GM18520 (cell line): Measurements from ENCODE around the gene BRDT.

ENCODE experiments used
- ATAC-seq: cut with Tn5 transposase; IDR thresholded peaks from one replicate; pipeline ENCODE4 v1.9.1; 2021; ENCODE audit not compliant: unreplicated experiment

BRDT gene

DNA sequence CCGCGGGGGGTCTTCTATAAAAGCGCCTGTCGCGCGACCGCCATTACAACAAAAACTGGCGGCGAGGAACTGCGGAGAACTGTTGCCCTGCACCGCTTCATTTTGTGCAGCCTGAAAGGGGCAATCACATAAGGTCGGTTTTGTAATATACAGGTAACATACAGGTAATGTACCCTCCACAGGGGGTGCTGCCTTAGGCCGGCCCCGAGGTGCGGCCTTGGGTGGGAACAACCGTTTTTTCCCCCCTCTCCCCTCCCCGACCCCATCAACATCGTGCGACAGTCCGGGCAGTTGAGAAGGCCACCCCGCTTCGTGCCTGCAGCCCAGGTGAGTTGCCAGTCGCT lies at the start of gene BRDT:
Gene BRDT (plus strand): TSS at position 46 of the 344 bp plus-strand sequence. CDS start 13,354 bp downstream, outside the sequence.
- no peak for ATAC-seq

DNA sequence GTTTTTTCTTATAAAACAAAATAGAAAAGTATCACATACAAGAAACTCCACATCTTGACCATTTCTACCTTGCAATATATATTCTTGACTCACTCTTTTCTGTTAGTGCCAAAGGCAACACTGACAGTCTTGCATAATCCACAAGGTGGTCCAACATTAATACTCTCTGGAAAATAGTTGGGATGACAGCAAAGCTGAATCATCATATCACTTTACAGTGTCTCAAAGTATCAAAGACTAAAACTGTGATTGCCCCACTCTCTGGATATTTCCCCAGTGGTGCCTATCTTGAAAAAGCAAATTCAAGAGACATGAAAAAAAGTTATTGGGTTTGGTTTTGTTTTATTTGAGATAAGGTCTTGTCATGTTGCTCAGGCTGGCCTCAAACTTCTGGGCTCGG lies 48.6 kb upstream of the BRDT start:
- ATAC-seq, result no peak

DNA sequence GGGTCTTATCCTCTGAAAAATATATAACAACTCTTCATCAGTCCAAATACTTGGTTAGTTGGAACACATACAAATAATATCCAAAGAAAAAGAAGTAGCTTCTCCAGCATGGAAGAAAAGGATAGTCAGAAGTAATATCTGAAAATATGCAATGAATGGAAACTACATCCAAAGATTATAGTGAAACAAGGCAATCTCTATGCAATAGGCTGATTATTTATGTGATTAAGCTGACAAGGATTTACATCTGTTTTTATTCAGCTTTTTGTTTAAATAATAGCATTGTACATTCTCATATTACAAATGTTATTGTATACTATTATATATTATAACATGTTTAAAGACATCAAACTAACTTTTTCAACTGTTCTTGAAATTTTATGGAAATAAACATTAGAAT lies 48.0 kb upstream of the BRDT start:
- no peak for ATAC-seq

DNA sequence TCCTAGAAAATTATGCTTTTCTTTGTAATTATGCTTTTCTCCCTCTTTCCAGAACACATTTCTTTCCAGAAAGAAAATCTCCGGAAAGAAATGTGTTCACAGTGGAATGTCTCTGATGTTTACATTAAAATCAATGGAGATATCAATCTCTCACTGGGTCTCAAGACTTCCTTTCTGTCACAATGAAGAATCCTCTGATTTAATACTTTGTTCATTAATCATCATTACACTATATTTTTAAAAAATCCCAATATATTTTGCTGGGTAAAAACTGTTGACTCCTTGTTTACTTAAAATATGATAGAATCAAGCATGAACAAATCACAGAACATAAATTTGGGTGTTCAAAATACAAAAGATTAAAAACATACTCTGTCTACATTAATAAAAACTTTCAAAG lies 36.9 kb upstream of the BRDT start:
- no peak for ATAC-seq

DNA sequence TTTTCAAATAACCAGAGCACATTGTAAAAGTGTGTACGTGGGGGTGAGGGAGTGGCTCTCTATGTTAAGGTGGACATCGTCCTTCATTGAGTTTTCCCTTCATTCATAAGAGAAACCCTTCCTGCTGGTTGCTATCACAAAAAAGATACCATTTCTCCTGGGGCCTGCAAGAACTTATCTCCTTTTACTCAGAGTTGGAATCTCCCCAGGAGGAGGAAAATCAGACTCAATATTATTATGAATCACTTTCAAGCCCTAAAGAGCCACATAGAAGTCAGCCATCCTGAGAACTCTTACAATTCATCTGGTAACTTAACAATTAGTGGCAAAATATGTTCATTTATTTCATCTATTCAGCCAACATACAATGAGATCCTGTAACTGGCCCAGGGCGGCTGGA lies 36.2 kb upstream of the BRDT start:
- no peak for ATAC-seq

DNA sequence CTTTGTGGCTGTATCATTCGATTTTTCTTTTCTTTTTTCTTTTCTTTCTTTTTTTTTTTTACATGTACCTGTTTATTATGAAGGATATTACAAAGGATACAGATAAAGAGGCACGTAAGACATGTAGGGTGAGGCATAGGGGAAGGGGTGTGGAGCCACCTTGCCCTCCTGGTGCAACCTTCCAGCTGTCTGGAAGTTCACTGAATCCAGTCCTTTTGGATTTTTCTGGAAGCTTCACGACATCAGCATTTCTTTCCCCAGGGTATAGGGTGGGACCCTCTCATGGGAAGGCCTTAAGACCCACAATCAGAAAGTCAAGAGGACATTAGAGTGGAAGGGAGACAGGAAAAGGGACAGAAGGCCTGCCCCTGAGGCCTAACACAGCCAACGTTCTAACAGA lies 33.2 kb upstream of the BRDT start:
- no peak for ATAC-seq

DNA sequence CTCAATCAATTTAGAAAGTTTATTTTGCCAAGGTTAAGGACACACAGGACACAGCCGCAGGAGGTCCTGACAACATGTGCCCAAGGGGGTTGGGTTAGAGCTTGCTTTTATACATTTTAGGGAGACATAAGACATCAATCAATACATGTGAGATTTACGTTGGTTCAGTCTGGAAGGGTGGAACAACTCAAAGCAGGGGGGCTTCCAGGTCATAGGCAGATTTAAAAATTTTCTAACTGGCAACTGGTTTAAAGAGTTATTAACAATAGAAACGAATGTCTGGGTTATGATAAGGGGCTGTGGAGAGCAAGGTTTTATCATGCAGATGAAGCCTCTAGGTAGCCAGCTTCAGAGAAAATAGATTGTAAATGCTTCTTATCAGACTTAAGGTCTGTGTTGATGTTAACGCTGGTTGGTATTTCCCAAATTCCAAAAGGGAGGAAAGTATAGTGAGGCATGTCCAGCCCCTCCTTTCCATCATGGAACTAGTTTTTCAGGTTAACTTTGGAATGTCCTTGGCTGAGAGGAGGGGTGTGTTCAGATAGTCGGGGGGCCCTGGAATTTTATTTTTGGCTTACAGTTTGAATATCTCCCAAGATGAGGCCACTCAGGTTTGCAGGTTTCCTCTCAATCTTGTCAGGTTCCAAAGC lies 32.3 kb upstream of the BRDT start:
- no peak for ATAC-seq

DNA sequence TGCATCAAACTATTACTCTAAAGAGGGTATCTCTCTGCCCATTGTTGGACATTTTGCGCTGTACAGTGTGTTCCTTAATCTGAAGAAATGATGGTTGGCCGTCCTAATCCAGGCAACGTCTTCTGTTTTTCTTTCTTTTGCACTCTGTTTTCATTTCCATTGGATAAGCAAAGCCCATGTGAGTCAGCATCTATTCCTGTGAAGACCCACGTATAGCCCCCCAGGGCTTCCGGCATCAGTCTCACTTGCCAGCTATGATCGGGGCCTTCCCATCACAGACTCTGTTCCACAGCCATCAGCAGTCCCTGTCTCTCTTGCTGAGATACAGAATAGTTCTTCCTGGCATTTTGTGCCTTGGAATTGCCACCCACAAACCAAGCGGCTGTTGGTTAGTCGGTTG lies 29.2 kb upstream of the BRDT start:
- no peak for ATAC-seq

DNA sequence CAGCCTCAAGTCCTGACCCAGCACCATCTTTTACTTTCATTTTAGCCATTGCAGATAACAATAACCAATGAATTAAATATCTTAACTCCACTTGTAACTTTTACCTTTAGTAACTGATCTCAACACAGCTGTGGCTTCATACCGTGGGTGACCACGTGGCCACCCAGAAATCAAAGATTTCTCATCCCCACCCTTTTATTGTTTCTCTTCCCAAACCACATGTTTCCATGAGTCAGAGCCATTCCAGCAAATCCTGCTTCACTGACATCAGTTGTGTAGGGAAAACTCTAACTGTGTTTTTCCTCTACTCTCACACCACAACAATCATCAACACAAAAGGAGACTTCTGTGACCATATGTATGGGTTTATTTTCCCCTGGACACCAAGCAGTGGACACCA lies 25.1 kb upstream of the BRDT start:
- ATAC-seq, result no peak

DNA sequence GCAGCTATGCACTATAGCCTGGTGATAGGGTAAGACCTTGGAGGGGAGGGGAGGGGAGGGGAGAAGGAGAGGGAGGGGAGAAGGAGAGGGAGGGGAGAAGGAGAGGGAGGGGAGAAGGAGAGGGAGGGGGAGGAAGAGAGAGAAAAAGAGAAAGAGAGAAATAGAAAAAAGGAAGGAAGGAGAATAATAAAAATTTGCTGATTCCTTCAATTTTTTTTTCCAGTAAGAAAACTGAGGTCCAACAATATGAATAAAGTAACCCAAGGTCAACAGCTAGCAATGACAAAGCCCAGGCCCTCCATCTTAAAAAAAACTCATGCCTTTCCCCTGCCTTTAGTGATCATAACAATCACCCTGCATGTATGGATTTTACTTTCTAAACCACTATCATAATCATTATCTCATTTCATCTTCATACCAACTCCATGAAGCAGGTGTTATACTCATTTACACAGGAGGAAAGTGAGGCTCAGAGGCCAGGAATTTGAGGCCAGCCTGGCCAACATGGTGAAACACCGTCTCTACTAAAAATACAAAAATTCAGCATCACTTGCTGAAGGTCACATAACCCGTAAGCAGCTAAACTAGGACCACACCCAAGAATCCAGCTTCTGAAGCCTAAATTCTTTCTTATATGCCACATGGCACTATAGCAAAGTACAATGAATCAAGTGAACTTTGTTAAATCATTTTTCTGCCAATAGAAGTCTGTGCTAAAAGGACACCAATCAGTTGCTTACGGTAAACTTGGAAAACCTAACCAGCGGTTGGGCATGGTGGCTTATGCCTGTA lies 23.4 kb upstream of the BRDT start:
- no peak for ATAC-seq

DNA sequence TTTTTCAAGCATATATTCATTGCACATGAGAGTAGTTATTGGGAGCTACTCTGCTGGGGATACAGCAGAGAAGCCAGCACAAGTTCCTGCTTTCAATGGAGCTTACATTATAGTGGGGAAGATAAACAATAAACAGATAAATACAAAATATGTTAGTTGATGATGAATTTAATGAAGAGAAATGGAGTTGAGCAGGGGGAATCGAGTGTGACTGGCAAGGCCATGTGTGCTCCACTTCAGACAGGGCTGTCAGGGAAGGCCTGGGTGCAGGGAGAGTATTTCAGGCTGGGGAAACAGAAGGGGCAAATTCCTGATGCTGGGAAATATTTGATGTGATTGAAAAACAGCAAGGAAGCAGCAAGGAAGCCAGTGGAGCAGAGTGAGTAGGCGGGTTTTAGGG lies 21.2 kb upstream of the BRDT start:
- no peak for ATAC-seq

DNA sequence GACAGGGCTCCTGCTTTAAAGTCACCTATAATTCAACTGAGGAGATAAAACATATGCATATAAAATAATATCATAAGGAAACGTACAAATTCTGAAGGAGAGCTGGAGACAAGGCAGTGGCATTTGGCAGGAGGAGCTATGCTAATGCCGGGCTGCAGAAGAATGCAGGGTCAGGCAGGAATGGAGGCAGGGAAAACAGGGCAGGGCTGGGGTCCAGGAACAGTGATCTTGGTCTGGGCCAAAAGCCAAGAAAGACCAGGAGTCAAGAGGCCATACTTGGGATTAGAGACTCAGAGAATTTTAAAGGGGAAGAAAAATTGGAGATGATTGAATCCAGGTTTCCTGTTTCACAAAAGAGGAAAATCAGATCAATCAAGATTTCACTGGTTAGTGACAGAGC lies 20.0 kb upstream of the BRDT start:
- ATAC-seq, result no peak

DNA sequence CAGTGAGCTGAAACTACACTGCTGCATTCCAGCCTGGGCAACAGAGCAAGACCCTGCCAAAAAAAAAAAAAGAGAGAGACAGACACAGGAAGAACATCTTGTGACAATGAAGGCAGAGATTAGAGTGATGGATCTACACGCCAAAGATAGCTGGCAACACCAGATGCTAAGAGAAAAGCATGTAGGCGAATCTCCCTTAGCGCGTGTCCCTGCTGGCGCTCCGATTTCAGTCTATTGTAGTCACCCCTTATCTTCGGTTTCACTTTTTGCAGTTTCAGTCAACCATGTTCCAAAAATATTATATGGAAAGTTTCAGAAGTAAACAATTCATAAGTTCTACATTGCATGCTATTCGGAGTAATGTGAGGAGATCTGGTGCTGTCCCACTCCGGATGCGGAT lies 11.6 kb upstream of the BRDT start:
- ATAC-seq, result no peak

DNA sequence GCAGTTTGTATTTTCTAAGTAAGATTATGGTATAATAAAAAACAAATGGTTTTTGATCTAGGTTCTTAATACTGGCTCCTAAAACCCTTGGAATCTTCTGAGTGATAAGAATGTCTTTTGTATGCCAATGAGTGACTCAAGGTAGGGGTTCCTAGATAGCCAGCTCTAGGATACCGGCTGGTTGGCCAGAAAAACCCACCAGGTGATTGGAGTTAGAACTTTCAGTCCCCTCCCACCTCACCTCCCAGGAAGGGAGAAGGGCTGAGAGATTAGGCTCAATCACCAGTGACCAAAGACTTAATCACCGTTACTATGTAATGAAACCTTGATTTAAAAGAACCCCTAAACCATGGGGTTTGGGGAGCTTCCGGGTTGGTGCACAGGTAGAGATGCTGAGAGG lies 8.7 kb upstream of the BRDT start:
- ATAC-seq, result no peak

DNA sequence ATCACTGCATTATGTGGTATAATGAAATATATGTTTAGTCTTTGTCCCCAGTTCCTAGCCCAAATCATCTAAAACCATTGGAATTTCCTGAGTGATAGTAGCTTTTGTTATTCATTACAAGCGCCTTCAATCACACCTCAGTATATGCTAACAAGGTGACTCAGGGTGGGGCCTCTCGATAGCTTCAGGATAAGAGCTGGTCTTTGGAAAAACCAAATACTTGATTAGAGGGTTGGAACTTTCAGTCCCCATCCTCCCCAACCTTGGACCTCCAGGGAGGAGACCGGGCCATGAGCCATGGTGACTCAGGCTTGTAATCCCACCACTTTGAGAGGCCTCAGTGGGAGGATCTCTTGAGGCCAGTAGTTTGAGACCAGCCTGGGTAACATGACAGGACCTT lies 5.1 kb upstream of the BRDT start:
- ATAC-seq, result no peak

DNA sequence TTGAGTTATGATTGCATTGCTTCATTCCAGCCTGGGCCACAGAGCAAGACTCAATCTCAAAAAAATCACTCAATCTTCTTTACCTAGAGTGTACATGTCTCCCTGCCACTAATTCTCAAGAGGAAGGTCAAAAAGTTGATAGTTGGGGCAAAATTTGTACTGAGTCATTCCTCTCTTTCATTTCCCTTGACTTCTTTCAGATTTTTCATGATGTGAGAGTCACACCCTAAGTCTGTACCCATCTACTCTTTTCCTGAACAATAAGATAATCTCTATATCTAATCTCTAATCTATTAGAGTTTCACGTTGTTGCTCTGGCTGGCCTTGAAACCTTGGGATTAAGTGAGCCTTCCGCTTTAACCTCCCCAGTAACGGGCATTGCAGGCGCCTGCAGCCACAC lies 1.1 kb upstream of the BRDT start:
- no peak for ATAC-seq

DNA sequence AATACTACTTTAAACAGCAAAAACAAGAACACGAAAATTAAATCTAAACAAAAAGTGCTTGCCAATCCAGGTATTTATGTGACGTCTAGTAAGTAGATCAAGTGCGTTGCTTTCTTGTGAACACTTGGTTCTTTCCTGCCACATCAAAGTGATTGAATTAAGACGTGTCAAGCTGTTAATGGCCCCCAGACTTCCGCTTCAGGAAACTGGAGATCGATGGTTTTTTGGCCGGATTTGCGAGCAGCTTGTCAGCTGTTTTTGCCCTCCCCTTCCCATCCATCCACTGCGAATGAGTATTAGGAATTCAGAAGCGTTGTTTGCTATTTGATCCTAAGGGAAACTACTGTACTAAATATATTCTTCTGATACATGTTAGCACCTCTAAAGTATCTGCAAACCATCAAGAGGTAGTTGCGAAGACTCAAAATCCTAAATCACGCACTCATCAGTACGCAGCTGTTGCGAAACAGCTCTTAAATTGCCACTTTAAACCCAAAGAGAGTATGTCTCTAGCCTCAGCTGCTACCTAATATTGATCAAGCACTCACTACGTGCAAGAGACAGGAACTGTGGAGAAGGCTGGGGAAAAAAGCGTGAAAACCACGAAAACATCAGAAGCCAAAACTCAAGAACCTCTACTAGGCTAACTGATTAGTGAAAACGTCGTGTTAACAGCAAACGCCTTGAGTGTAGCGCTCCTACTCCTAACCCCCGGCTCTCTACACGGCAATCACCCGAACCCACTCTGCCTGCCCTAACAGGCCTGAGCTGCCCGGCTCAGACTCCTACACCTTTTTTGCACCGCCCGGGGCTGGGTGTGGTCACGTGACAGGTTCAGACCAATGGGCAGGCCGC lies 473 bp upstream of the BRDT start:
- no peak for ATAC-seq

DNA sequence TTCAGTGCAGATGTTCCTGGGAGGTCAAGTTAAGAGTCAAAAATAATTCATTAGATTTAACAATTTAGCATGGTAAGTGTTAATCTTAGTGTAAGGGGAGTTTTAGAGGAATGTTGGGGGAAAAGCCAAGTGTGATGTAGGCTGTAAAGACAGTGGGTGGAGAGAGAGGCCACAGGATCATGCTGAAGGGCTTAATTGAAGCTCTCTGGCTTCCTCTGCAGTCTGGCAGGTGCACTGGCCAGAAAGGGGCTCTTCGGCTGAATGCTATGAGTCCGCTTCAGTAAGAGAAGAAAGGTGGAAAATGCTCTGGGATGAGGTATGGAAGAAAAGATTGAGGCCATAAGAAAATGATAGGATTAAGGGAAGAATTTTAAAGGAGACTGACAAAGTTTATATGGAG lies 3.0 kb downstream of the BRDT start:
- ATAC-seq, result no peak

DNA sequence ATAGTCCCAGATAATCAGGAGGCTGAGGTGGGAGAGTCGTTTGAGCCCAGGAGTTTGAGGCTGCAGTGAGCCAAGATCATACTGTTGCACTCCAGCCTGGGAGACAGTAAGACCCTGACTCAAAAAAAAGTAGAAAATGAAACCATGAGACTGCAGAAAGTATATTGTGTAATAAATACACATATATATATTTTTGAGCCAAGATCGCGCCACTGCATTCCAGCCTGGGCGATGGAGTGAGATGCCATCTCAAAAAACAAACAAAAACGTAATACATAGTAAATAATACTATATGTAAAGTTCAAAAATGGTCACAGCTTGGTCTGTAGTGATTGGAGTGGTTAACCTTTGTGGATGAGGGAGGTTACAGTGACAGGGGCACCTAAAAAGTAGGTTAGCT lies 9.7 kb downstream of the BRDT start:
- ATAC-seq, result no peak

DNA sequence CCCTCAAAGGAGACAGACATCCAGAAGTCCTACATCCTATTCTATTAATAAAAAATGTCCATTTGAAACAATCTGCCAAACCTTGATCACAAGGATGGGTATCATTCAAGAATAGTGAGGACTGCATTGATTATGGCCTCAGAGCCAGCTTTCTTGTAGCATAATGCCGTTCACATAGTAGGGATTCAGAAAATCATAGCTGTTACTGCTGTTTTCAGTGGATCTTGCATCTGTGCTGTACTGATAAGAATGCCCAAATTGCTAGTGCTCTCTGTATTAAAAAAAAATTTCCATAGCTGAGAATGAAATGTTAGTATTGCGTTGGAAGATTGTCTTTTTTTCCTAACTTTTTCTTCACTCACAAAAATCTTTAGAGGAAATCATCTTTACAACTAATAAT lies 19.1 kb downstream of the BRDT start:
- ATAC-seq, result no peak

DNA sequence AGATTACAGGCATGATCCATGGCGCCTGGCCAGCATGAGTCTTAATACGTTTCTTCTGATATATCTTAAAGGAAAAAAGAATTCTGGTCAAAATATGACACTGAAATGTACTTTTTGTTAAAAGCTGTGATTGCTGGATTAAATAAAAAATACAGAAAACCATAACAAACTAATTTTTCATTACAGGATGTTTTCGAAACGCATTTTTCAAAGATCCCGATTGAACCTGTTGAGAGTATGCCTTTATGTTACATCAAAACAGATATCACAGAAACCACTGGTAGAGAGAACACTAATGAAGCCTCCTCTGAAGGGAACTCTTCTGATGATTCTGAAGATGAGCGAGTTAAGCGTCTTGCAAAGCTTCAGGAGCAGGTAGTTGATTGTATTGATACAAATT lies 30.2 kb downstream of the BRDT start:
- no peak for ATAC-seq

DNA sequence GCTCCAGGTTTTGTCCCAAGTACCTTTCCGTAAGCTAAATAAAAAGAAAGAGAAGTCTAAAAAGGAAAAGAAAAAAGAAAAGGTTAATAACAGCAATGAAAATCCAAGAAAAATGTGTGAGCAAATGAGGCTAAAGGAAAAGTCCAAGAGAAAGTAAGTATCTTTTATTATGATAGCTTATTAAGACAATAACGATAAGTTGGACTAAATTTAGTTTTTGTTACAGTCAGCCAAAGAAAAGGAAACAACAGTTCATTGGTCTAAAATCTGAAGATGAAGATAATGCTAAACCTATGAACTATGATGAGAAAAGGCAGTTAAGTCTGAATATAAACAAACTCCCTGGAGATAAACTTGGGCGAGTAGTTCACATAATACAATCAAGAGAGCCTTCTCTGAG lies 31.5 kb downstream of the BRDT start:
- no peak for ATAC-seq
